CD4-positive, alpha-beta T cell (primary cell): Measurements from ENCODE around the gene DDX18. TPM values are rescaled to one million over a fixed set of nuclear protein-coding genes. Genes with fewer than 3 reads are reported as not detected.
"Not testable (repeated sequence)": the region's sequence is repeated elsewhere in the genome, so short reads cannot be mapped to it uniquely, and the experiment has no call there.

ENCODE experiments used
- ATAC-seq: fragments of 200-7000 bp; cut with Tn5 transposase; one replicate; pipeline ENCODE4 v1.10.0; 2022; ENCODE audit warnings: mild to moderate bottlenecking; ENCODE audit not compliant: poor library complexity
- CTCF ChIA-PET: fragments of 350-600 bp; sonication (Branson Sonifier 250); formaldehyde crosslinking; loops from one replicate; lab custom pipeline; 2021; ENCODE audit warnings: antibody characterized with exemption, inconsistent platforms; lab: Charles Lee
- POLR2A ChIA-PET: fragments of 350-600 bp; sonication (Branson Sonifier 250); formaldehyde crosslinking; loops from one replicate; lab custom pipeline; 2021; ENCODE audit warnings: antibody characterized with exemption, inconsistent platforms; lab: Charles Lee
- DNase-seq, 14 experiments: peaks; one replicate each; pipeline ENCODE4 v3.0.0-alpha.2; 2013 to 2020; ENCODE audit warnings: mixed read lengths in 2 of 14
- H3K27ac ChIP-seq, 2 donors: one replicate each; pipeline versions ENCODE4 v1.5.1 to v1.7.0; 2013; ENCODE audit warnings: low read length in 2 of 2, low read depth in 1 of 2, mild to moderate bottlenecking in 1 of 2
- H3K27me3 ChIP-seq, 2 experiments: 1 replicate in 1 of 2; 2 replicates in 1 of 2; pipeline versions ENCODE4 v1.6.1 to v1.7.0; 2013; ENCODE audit warnings: low read length in 2 of 2, control low read depth in 1 of 2, mild to moderate bottlenecking in 1 of 2, moderate library complexity in 1 of 2; ENCODE audit not compliant: insufficient read depth in 2 of 2, control insufficient read depth in 1 of 2
- H3K36me3 ChIP-seq: one replicate; pipeline ENCODE4 v1.6.1; 2013; ENCODE audit warnings: low read length, control low read depth; ENCODE audit not compliant: insufficient read depth
- H3K4me1 ChIP-seq: one replicate; pipeline ENCODE4 v1.6.1; 2013; ENCODE audit warnings: low read length, control low read depth; ENCODE audit not compliant: insufficient read depth
- H3K4me3 ChIP-seq: one replicate; pipeline ENCODE4 v1.5.1; 2013; ENCODE audit warnings: mild to moderate bottlenecking, low read length, moderate library complexity
- H3K9me3 ChIP-seq, 2 experiments: 1 replicate in 1 of 2; 2 replicates in 1 of 2; pipeline versions ENCODE4 v1.6.1 to v1.7.0; 2013; ENCODE audit warnings: low read length in 2 of 2, mild to moderate bottlenecking in 2 of 2, control low read depth in 1 of 2, moderate library complexity in 1 of 2; ENCODE audit not compliant: control insufficient read depth in 1 of 2, insufficient read depth in 1 of 2
- H3K27ac Mint-ChIP-seq: one replicate; pipeline ENCODE4 v1.8.0; 2020; ENCODE audit warnings: mixed read lengths
- H3K27me3 Mint-ChIP-seq: one replicate; pipeline ENCODE4 v1.8.0; 2021; ENCODE audit warnings: mixed read lengths
- H3K36me3 Mint-ChIP-seq: one replicate; pipeline ENCODE4 v1.8.0; 2021; ENCODE audit warnings: low read depth, mixed read lengths
- H3K4me1 Mint-ChIP-seq: one replicate; pipeline ENCODE4 v1.8.0; 2021; ENCODE audit warnings: low read depth, mixed read lengths
- H3K4me3 Mint-ChIP-seq: one replicate; pipeline ENCODE4 v1.8.0; 2020; ENCODE audit warnings: mild to moderate bottlenecking, mixed read lengths
- H3K9me3 Mint-ChIP-seq: one replicate; pipeline ENCODE4 v1.8.0; 2020; ENCODE audit warnings: mixed read lengths
- CTCF ChIP-seq: fragments of 200-600 bp; IDR thresholded peaks from one replicate; pipeline ENCODE4 v1.8.0; 2022; ENCODE audit warnings: antibody characterized with exemption, mild to moderate bottlenecking
- intact Hi-C, 2 experiments: fragments of 100-400 bp; cut with DNase I in 1 of 2; cut with micrococcal nuclease in 1 of 2; formaldehyde crosslinking; loops; one replicate each; pipeline versions ENCODE4 v1.15.1 to v1.9.0; 2023 to 2025; cut with DNase I, micrococcal nuclease
- total RNA-seq, 174 experiments: library from RNA in 2 of 174; stranded (reverse) in 2 of 174; gene quantifications; one replicate each; pipeline ENCODE4 v1.2.3 and lab custom pipeline; 2021 to 2026

The DDX18 gene
- total RNA-seq, 2 experiments from 2014 or later = 172 to 177 TPM

GRCh38 chr2:117794668-117795067 is 19.8 kb upstream of the DDX18 start:
- no peak overlapping the region for H3K4me3 Mint-ChIP-seq
- no peaks in the 10 kb centered on the region for H3K36me3 ChIP-seq
- H3K4me1 Mint-ChIP-seq = no peaks in the 10 kb centered on the region
- ChIA-PET POLR2A (no interaction called here), CTCF (interaction anchor here (2.0 kb wide), 1 partner anchor 9 kb away, joined by 7 read pairs; no protein-coding TSS in a partner anchor)
- H3K27ac Mint-ChIP-seq = no peak overlapping the region
- no peak for ATAC-seq
- H3K9me3 Mint-ChIP-seq = peaks cover 3% of the 10 kb centered on the region
- H3K9me3 ChIP-seq = no peaks in the 10 kb centered on the region
- H3K4me1 ChIP-seq = no peaks in the 10 kb centered on the region
- no peak overlapping the region for H3K27ac ChIP-seq
- intact Hi-C loops = no loop called here
- H3K36me3 Mint-ChIP-seq = no peaks in the 10 kb centered on the region
- no peak for TF ChIP-seq CTCF
- peaks cover 11% of the 10 kb centered on the region in 2 experiments for H3K27me3 ChIP-seq
- no peak overlapping the region for H3K4me3 ChIP-seq
- DNase-seq = no peak
- peaks cover 37% of the 10 kb centered on the region for H3K27me3 Mint-ChIP-seq

DNA sequence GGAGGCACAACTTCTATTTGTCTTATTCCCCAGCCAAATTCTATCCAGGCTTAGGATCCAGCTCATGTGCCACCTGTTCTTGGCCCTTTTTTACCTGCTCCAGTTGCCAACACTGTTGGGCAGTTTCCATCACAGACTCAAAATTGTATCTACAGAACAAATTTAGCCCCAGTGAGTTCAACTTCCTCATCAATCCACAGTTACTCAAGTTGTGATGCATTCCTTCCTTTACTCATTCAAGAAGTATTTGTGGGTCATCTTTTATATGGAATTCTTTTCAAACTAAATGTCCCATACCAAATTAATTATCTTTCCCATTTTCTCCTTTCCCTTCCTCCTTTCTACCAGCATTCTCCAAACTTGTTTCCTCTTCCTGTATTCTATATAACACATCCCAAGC is 12.7 kb upstream of the DDX18 start:
- peaks cover 6% of the 10 kb centered on the region for H3K4me1 Mint-ChIP-seq
- H3K27me3 Mint-ChIP-seq = peaks cover 28% of the 10 kb centered on the region
- H3K36me3 Mint-ChIP-seq = no peaks in the 10 kb centered on the region
- Histone ChIP-seq H3K36me3 (no peaks in the 10 kb centered on the region), H3K4me1 (no peaks in the 10 kb centered on the region), H3K27me3 (peaks cover 6 to 7% of the 10 kb centered on the region in 2 experiments), H3K27ac (no peak overlapping the region), H3K9me3 (no peaks in the 10 kb centered on the region), H3K4me3 (no peak overlapping the region)
- intact Hi-C loops = no loop called here
- ChIA-PET CTCF (interaction anchor here (3.3 kb wide), 1 partner anchor 12 kb away, joined by 22 read pairs; the partner anchor contains the start of gene DDX18), POLR2A (no interaction called here)
- DNase-seq (no peak), ATAC-seq (no peak)
- H3K27ac Mint-ChIP-seq = no peak overlapping the region
- TF ChIP-seq CTCF = no peak
- H3K9me3 Mint-ChIP-seq = no peaks in the 10 kb centered on the region
- H3K4me3 Mint-ChIP-seq = no peak overlapping the region

- intact Hi-C loops, H3K36me3 ChIP-seq, H3K27me3 ChIP-seq, H3K27ac ChIP-seq, H3K4me1 Mint-ChIP-seq, H3K9me3 Mint-ChIP-seq, H3K9me3 ChIP-seq, H3K36me3 Mint-ChIP-seq, H3K4me1 ChIP-seq: not testable (repeated sequence)
- Mint-ChIP-seq H3K27ac (peak overlapping the region; percentile 78), H3K4me3 (peak overlapping the region; percentile 74), H3K27me3 (peaks cover 28% of the 10 kb centered on the region)
- ChIA-PET CTCF (interaction anchor here (3.3 kb wide), 1 partner anchor 10 kb away, joined by 22 read pairs; the partner anchor contains the start of gene DDX18), POLR2A (interaction anchor here (2.0 kb wide), 1 partner anchor 11 kb away, joined by 6 read pairs; the partner anchor contains the start of gene DDX18)
- ATAC-seq (peak; percentile 39), DNase-seq (peak in 3 of 14 experiments; percentile 5 to 19 (median 8))
- peak overlapping the region; percentile 34 for H3K4me3 ChIP-seq
Observed at GRCh38 chr2:117803644-117804325, 10.7 kb upstream of the DDX18 start.
